HG02588 (cell line): ENCODE data around the gene TRAF3IP1.
A peak's percentile ranks its signal among the peaks of the same experiment; 100 is the strongest.

Source experiments
- ATAC-seq: cut with Tn5 transposase; IDR thresholded peaks from one replicate; pipeline ENCODE4 v1.9.1; 2021; ENCODE audit warnings: mild to moderate bottlenecking, moderate library complexity; ENCODE audit not compliant: unreplicated experiment

Gene TRAF3IP1

DNA sequence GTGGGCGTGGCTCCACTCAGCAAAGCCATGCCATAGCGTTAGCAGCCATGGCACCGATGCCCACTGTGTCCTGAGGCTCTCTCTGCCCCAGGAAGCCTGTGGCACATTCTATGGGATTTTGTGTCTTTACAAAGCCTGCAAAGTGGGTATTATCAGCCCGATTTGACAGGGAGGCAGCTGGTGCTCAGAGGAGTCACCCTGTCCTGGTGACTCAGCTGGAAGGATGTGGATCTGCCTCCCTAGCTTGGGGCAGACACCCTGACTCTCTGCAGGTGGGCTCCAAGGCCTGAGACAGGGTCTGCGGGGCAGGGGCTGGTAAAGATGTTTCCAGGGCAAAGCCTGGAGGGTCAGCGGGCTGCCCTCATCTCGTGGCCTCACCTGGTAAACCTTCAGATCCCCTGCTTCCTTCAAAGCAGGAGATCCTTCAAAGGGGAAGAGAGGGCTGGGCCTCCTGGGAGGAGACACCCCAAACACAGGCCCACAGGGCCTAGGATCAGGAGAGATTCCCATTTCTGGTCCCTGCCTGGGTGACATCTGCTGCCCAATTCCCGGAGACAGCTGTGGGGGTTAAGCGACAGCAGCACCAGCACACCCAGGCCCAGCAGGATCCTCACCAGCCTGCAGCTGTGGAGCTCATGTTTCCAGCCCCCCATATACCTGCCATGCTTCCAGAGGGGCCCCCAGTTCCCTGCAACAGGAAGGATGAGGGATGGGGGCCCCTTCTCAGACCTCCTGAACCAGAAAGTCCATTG lies 103.4 kb downstream of the TRAF3IP1 start:
- ATAC-seq, result no peak

- ATAC-seq, result no peak
These were observed 104.0 kb downstream of the TRAF3IP1 start for GRCh38 chr2:238424313-238424700.

DNA sequence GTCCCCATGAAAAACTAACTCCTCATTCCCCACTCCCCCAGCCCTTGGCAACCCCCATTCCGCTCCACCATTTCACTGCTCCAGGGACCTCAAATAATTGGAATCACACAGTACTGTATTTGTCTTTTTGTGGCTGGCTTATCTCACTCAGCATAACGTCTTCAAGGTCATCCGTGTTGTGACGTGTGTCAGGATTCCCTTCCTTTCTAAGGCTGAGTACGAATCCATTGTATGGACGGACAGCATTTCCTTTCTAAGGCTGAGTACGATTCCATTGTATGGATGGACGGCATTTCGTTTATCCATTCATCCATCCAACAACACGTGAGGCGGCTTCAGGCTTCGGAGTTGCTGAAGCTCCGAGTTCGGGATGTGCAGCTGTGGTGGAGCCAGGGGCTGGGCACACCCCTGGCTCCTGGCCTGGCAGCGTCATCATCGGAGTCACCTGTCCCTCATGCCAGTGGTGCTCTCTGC lies 105.2 kb downstream of the TRAF3IP1 start:
- no peak for ATAC-seq

DNA sequence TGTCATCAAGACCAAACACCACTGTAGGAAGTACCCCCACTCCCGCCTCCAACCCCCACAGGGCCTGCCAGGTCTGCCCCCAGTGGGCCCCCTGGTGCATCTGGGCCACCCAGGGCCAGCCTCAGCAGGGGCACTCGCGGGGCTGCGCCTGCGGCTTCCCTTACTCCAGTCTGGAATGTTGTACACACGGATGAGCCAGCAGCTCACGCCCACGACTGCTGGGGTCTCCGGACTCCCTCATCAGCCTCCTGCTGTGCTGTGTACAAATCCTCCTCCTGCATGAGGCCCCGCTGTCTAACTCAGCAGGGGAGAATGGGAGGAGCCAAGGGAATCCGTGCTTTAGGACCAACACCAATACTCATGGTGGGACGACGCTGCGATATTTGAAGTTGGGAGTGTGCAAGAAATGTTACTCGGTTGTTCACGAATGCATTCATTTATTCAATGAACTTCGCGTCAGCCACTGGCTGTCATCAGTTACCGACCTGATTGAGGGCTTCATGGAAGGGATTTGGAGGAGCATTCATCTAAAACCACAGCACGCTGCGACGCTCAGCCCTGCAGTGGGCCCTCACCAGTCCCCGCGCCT lies 105.8 kb downstream of the TRAF3IP1 start:
- ATAC-seq, result peak; percentile 6

DNA sequence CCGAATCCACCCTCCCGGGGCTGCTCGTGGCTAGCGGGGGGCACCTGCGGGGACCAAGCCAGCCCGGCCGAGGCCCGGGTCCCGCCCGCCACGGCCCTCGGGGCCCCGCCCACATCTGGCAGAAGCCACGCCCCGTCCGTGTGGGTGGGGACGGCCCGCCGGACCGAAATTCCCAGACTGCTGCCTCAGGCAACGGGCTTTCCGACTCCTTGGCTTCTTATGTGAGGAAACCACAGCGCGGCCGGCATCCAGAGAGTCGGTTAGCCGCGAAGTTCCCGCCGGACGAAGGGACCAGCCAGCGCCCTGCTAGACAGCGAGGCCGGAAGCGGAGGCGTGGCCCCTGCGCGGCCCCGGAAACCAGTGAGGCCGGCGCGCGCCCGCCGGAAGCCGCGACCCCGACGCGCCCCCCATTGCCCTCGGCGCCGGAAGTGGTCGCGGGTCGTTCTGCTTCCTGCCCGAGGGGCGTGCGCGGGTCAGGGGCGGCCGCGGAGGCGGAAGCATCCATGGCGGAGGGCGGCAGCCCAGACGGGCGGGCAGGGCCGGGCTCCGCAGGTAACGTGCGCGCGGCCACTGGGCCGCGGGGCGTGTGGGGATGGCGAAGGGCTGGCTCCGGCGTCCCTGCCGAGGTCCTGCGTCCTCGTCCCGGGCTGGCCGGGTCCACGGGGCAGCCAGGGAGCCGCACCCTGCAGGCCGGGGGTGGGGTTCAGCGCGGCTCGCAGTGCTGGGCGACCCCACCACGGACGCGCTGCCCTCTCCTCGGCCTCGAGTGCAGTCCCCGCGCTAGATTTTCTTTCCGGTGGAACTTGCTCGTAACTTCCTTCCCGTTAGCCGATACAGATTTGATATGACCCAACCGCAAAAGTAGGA lies 106.5 kb downstream of the TRAF3IP1 start, which contains the start of gene ASB1:
TSS of gene ASB1 (plus strand) at position 360 of the 867 bp plus-strand sequence. CDS start at position 504, 144 bp downstream.
- ATAC-seq, result peak; percentile 79

DNA sequence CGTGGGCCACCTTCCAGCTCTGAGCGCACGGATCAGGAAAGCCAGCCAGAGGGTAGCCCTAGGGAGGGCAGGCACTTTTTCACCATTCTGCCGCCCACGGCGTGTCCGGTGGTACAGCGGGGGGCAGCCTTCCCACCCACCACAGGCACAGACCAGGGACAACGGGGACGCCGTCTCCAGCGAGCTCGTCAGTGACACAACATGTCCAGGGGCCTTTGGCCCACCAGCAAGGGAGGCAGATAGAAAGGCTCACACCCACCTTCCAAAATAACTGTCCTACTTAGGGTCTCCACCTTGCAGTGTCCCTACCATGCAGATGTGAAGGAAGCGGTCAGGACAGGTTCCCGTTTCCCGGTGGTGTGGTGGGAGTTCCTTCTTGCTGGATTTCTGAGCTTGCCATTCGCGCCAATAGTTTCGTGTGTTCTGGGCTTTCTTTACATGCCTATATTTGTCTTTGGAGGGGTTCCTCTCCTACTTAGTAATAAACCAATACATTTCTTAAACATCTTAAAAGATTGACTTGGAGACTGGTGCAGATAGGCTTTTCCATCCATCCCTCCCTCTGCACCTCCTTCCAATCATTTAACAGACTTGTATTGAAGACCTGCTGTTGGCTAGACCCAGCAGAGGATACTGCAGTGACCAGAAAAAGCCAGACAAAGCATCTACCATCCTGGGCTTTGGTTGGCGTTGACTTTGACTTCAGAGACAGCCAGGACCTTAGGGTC lies 107.3 kb downstream of the TRAF3IP1 start:
- ATAC-seq, result peak; percentile 3

GRCh38 chr2:238428866-238429265 lies 108.5 kb downstream of the TRAF3IP1 start:
- no peak for ATAC-seq

DNA sequence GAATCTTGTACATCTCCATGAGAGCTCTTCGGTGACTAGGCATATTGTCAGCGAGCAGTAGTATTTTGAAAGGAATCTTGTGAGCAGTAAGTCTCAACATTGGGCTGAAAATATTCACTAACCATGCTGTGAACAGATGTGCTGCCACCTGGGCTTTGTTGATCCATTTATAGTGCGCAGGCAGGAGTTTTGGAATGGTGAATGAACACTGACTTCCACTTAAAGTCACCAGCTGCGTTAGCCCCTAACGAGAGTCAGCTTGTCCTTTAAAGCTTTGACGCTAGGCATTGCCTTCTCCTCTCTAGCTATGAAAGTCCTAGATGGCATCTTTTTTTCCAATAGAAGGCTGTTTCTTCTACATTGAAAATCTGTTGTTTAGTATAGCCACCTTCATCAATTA lies 110.5 kb downstream of the TRAF3IP1 start:
- no peak for ATAC-seq

GRCh38 chr2:238431456-238431855 lies 111.1 kb downstream of the TRAF3IP1 start:
- no peak for ATAC-seq

DNA sequence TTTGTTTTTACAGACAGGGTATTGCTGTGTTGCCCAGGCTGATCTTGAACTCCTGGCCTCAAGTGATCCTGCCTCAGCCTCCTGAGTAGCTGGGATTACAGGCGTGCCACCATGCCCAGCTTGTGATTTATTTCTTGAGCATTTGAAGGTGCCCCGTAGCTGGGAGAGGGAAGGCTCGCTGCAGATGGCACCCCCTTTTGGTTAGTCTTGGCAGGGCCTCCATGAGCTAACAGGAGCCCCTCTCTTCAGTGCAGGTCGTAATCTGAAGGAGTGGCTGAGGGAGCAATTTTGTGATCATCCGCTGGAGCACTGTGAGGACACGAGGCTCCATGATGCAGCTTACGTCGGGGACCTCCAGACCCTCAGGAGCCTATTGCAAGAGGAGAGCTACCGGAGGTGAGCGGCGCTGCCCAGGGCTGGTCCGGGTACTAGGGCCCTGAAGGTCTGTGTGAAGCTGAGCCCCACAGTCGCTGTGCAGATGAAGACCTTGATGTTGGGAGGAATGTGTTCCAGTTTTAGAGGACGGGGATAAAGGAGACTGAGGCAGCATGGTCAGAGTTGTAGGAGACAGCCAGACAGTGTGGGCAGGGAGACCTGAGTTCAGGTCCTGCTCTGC lies 113.1 kb downstream of the TRAF3IP1 start:
- no peak for ATAC-seq

DNA sequence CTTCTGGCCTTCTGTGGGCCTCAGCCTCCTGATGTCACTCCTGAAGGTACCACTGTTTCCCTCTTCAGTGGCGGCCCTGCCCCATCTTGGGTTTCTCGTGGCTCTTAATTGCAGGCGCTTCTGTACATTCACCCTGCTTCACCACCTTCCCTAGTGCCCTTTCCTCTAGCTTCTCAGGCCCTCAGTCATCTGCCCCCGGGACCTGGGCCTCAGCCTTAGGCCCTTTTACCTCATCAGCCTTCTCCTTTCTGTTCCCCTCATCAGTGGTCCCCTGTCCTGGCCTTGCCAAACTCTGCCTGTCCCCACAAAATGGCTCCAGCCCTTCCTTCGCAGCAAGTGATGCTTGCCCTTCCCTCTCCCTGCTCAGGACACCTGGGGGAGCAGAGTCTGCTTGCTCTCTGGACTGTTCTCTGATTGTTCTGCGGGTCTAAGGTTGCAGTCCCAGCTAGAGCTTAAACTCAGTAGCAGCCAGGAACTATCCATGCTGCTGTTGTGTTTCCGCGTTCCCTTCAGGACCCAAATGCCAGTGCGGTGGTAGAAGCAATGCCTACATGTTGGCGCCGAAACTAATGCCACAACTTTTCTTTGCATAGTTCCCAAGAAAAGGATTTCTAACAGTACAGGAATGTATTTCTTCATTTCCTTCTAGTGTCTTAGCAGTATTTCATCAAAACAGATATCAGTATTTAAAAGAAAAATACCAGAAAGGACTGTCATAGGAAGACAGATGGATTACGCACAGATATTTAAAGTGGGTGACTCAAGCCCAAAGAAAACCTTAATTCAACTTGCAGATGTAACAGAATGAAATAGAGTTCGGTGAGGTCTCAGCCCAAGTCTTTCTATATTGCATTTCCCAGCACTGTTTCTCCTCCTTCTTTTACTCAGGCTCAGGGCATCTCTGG lies 113.9 kb downstream of the TRAF3IP1 start:
- no peak for ATAC-seq

- ATAC-seq, result no peak
These were observed 114.8 kb downstream of the TRAF3IP1 start for GRCh38 chr2:238434846-238435751.

- no peak for ATAC-seq
These were observed 115.4 kb downstream of the TRAF3IP1 start for GRCh38 chr2:238435752-238436096.

- ATAC-seq, result no peak
These were observed 118.8 kb downstream of the TRAF3IP1 start for GRCh38 chr2:238438856-238439849.

DNA sequence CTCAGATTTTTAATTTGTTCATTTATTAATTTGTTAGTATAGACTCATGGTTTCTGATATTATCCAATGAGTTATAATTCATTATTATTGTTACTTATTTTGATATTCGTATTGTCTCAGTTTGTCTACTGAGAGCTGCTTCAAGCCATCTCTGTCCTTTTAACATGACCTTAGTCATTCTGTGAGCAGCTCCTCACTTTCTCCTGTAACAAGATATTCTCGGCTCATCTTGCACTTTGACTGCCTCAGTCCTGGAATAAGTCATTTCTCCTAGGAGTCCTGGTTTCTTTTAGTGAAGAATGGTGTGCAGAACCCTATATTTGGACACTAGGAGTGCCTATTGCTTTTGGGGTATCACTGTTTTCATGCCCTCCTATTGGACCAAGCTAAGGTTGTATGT lies 119.6 kb downstream of the TRAF3IP1 start:
- ATAC-seq, result no peak

DNA sequence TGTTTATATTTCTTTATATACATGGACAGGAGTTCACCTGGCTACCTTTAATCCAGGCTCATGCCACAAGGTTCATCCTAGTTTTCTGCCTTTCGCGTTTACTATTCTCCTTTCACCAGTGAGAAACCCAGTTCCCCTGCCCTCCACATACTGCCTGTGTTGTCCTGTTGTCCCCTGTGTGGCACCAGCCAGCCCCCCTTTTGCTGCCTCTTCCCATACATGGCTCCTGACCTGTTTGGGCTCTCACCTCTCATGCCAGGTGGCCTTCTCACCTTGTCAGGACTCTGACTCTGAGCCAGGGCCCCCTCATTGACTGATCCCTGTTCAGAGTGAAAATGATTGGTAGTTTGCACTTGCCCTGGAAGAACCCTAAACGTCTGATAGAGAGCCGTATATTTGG lies 120.0 kb downstream of the TRAF3IP1 start:
- ATAC-seq, result no peak

DNA sequence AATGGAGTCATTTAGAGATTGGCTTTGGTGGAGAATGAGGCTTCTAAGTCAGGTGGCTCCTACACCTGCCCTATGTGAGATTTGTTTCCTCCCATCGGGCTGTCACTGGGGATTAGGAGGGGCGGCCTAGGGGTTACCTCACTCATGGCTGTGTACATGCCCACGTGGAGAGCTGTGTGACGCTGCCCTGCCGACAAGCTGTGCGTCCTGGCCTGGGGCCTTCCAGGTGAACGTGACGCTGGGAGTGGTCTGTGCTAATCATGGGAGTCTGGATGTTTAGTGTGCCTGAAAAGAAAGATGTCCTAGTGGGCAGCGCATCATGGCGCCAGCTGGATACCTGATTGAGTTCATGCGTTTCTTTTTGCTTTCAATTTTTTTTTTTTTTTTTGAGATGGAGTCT lies 120.4 kb downstream of the TRAF3IP1 start:
- ATAC-seq, result no peak
